ENCODE measurements around the gene ISL1.

DNA sequence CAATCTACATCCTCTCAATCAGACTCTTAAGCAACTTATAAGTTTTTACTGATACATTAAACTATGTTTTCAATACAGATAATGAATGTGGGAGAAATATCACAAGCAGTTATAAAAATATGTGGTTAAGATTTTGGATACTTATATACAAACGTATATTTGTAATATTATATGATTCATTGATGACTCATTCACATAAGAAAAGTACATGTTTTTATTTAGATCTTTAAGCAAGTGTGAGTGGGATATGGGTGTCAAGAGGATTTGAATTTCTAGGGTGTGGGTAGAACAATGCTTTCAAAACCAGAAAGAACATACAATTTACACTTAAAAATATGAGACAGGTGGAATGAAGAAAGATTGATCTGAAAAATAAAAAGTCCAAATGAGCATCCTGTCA is 36.1 kb upstream of the ISL1 start:
- TF ChIP-seq, protein P1, sequence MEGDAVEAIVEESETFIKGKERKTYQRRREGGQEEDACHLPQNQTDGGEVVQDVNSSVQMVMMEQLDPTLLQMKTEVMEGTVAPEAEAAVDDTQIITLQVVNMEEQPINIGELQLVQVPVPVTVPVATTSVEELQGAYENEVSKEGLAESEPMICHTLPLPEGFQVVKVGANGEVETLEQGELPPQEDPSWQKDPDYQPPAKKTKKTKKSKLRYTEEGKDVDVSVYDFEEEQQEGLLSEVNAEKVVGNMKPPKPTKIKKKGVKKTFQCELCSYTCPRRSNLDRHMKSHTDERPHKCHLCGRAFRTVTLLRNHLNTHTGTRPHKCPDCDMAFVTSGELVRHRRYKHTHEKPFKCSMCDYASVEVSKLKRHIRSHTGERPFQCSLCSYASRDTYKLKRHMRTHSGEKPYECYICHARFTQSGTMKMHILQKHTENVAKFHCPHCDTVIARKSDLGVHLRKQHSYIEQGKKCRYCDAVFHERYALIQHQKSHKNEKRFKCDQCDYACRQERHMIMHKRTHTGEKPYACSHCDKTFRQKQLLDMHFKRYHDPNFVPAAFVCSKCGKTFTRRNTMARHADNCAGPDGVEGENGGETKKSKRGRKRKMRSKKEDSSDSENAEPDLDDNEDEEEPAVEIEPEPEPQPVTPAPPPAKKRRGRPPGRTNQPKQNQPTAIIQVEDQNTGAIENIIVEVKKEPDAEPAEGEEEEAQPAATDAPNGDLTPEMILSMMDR (IDR thresholded peaks at IDR 0.05): no peak
- TF ChIP-seq POLR2A (IDR thresholded peaks at IDR 0.05) (no peak), EP300 (IDR thresholded peaks at IDR 0.05) (no peak)
